ENCODE data around the gene SLC13A4.
A peak's percentile ranks its signal among the peaks of the same experiment; 100 is the strongest.

SLC13A4 gene

DNA sequence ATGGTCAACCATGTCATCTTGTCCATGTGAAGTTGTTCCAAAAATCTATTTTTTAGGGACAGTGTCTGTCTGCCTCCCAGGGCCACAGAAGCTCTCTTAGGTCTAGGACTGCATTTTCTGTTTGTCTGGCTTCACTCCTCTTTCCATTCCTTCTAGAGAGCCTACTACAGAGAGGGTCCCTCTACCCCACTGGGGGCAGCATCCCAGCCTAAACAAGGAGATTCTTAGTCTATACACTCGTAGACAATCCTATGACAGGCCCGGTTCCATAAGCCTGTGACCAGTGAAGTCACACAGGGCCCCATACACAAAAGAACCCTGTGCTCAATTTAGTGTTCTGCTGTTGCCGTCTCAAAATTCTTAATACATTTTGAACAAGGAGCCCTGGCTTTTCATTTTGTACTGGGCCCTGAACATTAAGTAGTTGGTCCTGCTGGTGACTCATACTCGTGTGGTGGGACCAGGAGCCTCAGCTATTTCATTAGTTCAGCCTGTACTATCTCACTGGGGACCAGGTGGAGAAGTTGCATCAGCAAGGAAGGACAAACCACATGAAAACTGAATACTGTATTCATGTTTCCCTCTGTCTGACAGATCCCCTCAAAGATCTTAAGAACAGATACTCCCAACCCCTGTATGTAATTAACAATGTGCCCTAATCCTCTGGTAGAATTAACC, 44.1 kb upstream of the SLC13A4 start:
- H3K4me1 ChIP-seq: peaks cover 8% of the 10 kb centered on the region
- peak; percentile 33 for DNase-seq
- no peak overlapping the region for H3K4me3 ChIP-seq (ENCODE audit: low read depth, low read length)
- H3K9me3 ChIP-seq: no peaks in the 10 kb centered on the region
- no peaks in the 10 kb centered on the region for H3K27me3 ChIP-seq
- no peaks in the 10 kb centered on the region for H3K36me3 ChIP-seq
- TF ChIP-seq, protein P1, sequence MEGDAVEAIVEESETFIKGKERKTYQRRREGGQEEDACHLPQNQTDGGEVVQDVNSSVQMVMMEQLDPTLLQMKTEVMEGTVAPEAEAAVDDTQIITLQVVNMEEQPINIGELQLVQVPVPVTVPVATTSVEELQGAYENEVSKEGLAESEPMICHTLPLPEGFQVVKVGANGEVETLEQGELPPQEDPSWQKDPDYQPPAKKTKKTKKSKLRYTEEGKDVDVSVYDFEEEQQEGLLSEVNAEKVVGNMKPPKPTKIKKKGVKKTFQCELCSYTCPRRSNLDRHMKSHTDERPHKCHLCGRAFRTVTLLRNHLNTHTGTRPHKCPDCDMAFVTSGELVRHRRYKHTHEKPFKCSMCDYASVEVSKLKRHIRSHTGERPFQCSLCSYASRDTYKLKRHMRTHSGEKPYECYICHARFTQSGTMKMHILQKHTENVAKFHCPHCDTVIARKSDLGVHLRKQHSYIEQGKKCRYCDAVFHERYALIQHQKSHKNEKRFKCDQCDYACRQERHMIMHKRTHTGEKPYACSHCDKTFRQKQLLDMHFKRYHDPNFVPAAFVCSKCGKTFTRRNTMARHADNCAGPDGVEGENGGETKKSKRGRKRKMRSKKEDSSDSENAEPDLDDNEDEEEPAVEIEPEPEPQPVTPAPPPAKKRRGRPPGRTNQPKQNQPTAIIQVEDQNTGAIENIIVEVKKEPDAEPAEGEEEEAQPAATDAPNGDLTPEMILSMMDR (IDR thresholded peaks at IDR 0.05; ENCODE audit: low read depth, low read length): no peak

DNA sequence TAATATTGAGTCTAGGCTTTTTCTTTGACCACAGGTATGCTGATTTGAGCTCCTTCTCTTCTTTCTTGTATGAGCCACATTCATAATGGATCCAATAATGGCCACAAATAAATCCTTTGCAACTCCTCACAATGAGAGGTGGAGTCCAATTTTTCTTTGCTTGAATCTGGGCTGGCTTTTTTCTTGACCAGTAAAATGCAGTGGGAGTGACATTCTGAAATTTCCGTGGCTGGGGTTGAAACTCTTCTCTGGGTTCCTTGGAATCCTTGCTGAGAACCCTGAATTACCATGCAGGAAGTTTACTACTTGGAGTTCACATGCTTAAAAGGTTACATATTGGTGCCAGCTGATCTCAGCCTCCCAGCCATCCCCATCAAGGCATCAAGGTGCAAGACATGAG, 43.1 kb upstream of the SLC13A4 start:
- Histone ChIP-seq H3K36me3 (no peaks in the 10 kb centered on the region), H3K9me3 (no peaks in the 10 kb centered on the region), H3K4me1 (peaks cover 8% of the 10 kb centered on the region), H3K27me3 (no peaks in the 10 kb centered on the region), H3K4me3 (ENCODE audit: low read depth, low read length) (no peak overlapping the region)
- DNase-seq: no peak
- TF ChIP-seq, protein P1 (IDR thresholded peaks at IDR 0.05; ENCODE audit: low read depth, low read length): no peak

DNA sequence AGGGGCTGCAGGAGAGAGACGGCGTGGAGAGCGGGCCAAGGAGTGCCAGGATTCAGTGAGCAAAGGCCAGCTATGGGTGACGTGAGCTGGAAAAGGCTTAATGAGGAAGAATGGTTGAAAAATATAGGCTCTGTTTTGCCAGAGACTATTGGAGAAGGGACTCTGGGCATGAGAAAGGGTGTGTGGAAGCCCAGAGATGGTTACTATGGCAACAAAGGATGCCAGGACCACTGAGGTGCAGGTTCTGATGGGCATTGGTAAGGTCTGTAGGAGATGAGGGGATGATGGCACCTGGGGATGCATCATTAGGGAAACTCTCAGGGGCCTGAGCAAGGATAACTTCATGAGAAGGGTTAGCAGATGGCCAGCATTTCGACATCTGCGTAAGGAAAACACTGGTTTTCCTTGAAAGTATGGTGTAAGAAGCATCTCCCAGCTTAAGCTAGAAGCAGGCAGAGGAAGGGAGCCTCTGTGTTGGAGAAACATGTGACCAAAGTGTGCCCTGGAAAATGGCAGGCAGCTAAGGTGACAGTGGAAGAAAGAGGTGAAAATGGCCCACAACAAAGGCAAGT, 42.2 kb upstream of the SLC13A4 start:
- Histone ChIP-seq H3K4me1 (peaks cover 8% of the 10 kb centered on the region), H3K27me3 (no peaks in the 10 kb centered on the region), H3K36me3 (no peaks in the 10 kb centered on the region), H3K9me3 (no peaks in the 10 kb centered on the region), H3K4me3 (ENCODE audit: low read depth, low read length) (no peak overlapping the region)
- DNase-seq: no peak
- TF ChIP-seq, protein P1 (IDR thresholded peaks at IDR 0.05; ENCODE audit: low read depth, low read length): no peak

DNA sequence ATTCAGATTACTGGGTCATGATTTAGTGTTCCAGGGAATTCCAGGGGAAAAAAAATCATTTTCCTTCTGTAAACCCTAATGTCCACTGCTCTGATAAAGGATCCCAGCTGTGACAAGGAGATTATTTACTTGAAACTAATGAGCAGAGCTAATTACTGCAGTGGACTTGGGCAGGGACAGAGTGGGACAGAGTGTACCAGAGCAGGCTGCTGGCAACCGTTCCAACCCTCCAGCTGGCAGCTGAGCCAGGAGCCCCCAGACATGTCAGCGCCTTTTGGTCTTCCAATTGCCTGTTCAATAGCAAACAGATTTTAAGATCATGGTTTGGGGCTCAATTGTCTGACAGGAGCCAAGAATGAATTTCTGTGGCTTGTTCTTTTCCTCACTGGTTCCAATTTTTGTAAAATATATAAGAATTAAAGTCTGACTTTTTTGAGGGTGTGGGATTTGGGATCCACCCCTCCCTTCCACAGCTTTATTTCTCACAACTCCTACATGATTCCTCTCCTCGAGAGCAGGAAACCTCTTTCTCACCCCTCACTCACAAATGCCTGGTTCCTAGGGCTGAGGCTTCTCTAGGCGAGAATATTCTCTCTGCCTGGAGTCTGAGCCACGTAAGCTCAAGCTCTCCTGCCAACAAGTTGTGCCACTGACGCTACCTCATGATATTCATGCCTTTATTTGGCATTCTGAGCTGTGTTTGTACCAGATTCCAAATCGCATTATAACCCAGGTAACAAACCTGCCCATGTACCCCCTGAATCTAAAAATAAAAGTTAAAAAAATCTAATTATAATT, 41.2 kb upstream of the SLC13A4 start:
- TF ChIP-seq, protein P1 (IDR thresholded peaks at IDR 0.05; ENCODE audit: low read depth, low read length): no peak
- no peaks in the 10 kb centered on the region for H3K36me3 ChIP-seq
- H3K4me1 ChIP-seq: peaks cover 8% of the 10 kb centered on the region
- H3K27me3 ChIP-seq: no peaks in the 10 kb centered on the region
- no peaks in the 10 kb centered on the region for H3K9me3 ChIP-seq
- H3K4me3 ChIP-seq (ENCODE audit: low read depth, low read length): no peak overlapping the region
- no peak for DNase-seq

DNA sequence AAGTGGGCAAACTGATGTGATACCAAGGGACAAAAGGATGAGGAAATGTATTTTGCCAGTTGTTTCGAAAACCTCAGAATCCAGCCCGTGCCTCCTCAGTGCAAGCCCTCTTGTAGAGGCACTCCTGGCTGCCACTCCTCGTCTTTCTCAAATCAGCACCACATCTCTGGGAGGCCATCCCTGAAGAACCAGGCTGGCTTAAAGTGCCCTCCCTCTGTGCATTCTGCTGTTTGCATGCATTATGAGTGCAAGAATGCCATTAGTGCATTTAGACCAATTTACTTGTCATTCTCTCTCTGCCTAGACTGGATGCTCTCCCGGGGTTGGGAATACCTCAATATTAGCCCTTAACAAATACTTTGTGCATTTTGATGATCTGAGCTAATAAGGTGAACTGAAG, 40.5 kb upstream of the SLC13A4 start:
- no peaks in the 10 kb centered on the region for H3K9me3 ChIP-seq
- H3K4me3 ChIP-seq (ENCODE audit: low read depth, low read length): no peak overlapping the region
- no peaks in the 10 kb centered on the region for H3K36me3 ChIP-seq
- no peaks in the 10 kb centered on the region for H3K27me3 ChIP-seq
- peaks cover 8% of the 10 kb centered on the region for H3K4me1 ChIP-seq
- no peak for DNase-seq
- TF ChIP-seq, protein P1 (IDR thresholded peaks at IDR 0.05; ENCODE audit: low read depth, low read length): no peak

DNA sequence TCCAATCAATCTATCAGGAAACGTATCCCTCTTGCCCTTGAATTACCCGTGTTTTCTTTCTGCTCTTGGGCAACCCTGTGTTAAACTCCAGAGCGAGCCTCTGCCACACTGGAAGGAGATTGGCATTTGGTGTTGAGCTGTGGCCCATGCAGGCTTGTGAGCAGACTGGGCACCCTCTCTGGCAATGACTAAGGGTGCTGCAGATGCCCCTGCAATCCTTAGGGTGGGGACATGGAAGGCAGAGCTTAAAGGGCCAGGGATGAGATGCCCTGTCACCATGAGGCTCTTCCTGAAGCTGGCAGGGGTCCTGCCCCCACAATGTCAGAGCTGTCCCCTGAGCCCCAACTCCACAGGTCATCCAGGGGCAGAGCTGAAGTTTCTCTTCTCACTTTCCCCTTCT, 40.1 kb upstream of the SLC13A4 start:
- TF ChIP-seq, protein P1 (IDR thresholded peaks at IDR 0.05; ENCODE audit: low read depth, low read length): no peak
- no peaks in the 10 kb centered on the region for H3K9me3 ChIP-seq
- DNase-seq: no peak
- no peaks in the 10 kb centered on the region for H3K27me3 ChIP-seq
- H3K36me3 ChIP-seq: no peaks in the 10 kb centered on the region
- peaks cover 8% of the 10 kb centered on the region for H3K4me1 ChIP-seq
- no peak overlapping the region for H3K4me3 ChIP-seq (ENCODE audit: low read depth, low read length)
